H1 (cell line): ENCODE measurements around the gene YPEL2. TPM values are rescaled to one million over a fixed set of nuclear protein-coding genes. Genes with fewer than 3 reads are reported as not detected.

Source experiments
- CTCF ChIA-PET: fragments of 300-600 bp; sonication (Branson Sonifier 250); formaldehyde crosslinking; loops from one replicate; lab custom pipeline; 2021; ENCODE audit not compliant: partially characterized antibody; lab: Charles Lee
- POLR2A ChIA-PET: fragments of 300-600 bp; sonication (Branson Sonifier 250); formaldehyde crosslinking; loops from one replicate; lab custom pipeline; 2021; ENCODE audit warnings: inconsistent platforms; ENCODE audit not compliant: partially characterized antibody; lab: Charles Lee
- DNase-seq, 2 experiments: peaks; one replicate each; pipeline versions ENCODE4 v3.0.0 to v3.0.0-alpha.2; 2010 to 2022; ENCODE audit warnings: low spot score in 2 of 2, low read depth in 1 of 2, mixed read lengths in 1 of 2
- FAIRE-seq: peaks from 2 replicates; lab custom pipeline; 2011; peaks lifted over from hg19 to GRCh38; lab: Jason Lieb, UNC
- H2AFZ ChIP-seq: 2 replicates; pipeline ENCODE4 v1.8.1; 2012; ENCODE audit warnings: low read length, inconsistent platforms
- H2AK5ac ChIP-seq: 2 replicates; pipeline ENCODE4 v1.6.1; 2013; ENCODE audit warnings: low read depth, low read length
- H2BK120ac ChIP-seq: replicated peaks from 2 replicates; pipeline ENCODE3; 2013; ENCODE audit warnings: low read depth, low read length, inconsistent platforms
- H2BK12ac ChIP-seq: 2 replicates; pipeline ENCODE4 v1.6.1; 2013; ENCODE audit warnings: low read depth, low read length
- H2BK15ac ChIP-seq: 2 replicates; pipeline ENCODE4 v1.6.1; 2013; ENCODE audit warnings: low read length
- H2BK20ac ChIP-seq: 2 replicates; pipeline ENCODE4 v1.6.1; 2013; ENCODE audit warnings: low read length
- H2BK5ac ChIP-seq: 2 replicates; pipeline ENCODE4 v1.6.1; 2013; ENCODE audit warnings: low read depth, low read length
- H3K14ac ChIP-seq: 2 replicates; pipeline ENCODE4 v1.6.1; 2013; ENCODE audit warnings: inconsistent platforms; ENCODE audit not compliant: insufficient read length
- H3K18ac ChIP-seq: 2 replicates; pipeline ENCODE4 v1.6.1; 2013; ENCODE audit warnings: low read length; ENCODE audit errors: extremely low read depth
- H3K23ac ChIP-seq: 2 replicates; pipeline ENCODE4 v1.6.1; 2013; ENCODE audit warnings: inconsistent platforms; ENCODE audit not compliant: insufficient read length
- H3K23me2 ChIP-seq: 2 replicates; pipeline ENCODE4 v1.6.1; 2013; ENCODE audit warnings: low read depth, low read length
- H3K27ac ChIP-seq: 2 replicates; pipeline ENCODE4 v1.6.1; 2011; ENCODE audit warnings: low read depth, low read length, inconsistent platforms
- H3K27me3 ChIP-seq, 4 experiments: replicated peaks in 1 of 4; 1 replicate in 1 of 4; 2 replicates in 3 of 4; pipeline versions ENCODE4 v1.6.1 to v1.8.1; 2011 to 2013; ENCODE audit warnings: low read length in 3 of 4, mild to moderate bottlenecking in 3 of 4, inconsistent platforms in 2 of 4, mixed read lengths in 2 of 4, moderate library complexity in 1 of 4; ENCODE audit not compliant: control insufficient read depth in 3 of 4, insufficient read depth in 3 of 4; ENCODE audit errors: extremely low read depth in 1 of 4
- H3K36me3 ChIP-seq, 4 experiments: 2 replicates each; pipeline versions ENCODE4 v1.6.1 to v1.8.1; 2011 to 2013; ENCODE audit warnings: mild to moderate bottlenecking in 4 of 4, low read length in 3 of 4, moderate library complexity in 2 of 4, control low read depth in 1 of 4, inconsistent platforms in 1 of 4; ENCODE audit not compliant: insufficient read depth in 4 of 4, control insufficient read depth in 2 of 4
- H3K4ac ChIP-seq: replicated peaks from 2 replicates; pipeline ENCODE3; 2013; ENCODE audit warnings: low read length, low read depth, mixed read lengths, inconsistent platforms; ENCODE audit not compliant: insufficient read length
- H3K4me1 ChIP-seq, 4 experiments: replicated peaks in 1 of 4; 1 replicate in 1 of 4; 2 replicates in 3 of 4; pipeline versions ENCODE4 v1.6.1 to v1.8.1; 2011 to 2013; ENCODE audit warnings: low read length in 3 of 4, inconsistent platforms in 2 of 4, mixed read lengths in 1 of 4; ENCODE audit not compliant: insufficient read depth in 4 of 4, control insufficient read depth in 3 of 4
- H3K4me2 ChIP-seq, 2 experiments: 2 replicates each; pipeline versions ENCODE4 v1.6.1 to v1.8.1; 2011 to 2013; ENCODE audit warnings: low read depth in 2 of 2, low read length in 2 of 2, control low read depth in 1 of 2, inconsistent platforms in 1 of 2, mild to moderate bottlenecking in 1 of 2; ENCODE audit not compliant: insufficient read depth in 1 of 2
- H3K4me3 ChIP-seq, 4 experiments: fragments of 200-600, 300-600 bp in 1 of 4; sonication (generic), shearing (Covaris generic), sonication (Bioruptor Twin) in 1 of 4; 2 replicates each; pipeline versions ENCODE4 v1.5.1 to v1.8.1; 2011 to 2016; ENCODE audit warnings: low read length in 4 of 4, low read depth in 3 of 4, control low read depth in 2 of 4, inconsistent platforms in 2 of 4, mild to moderate bottlenecking in 2 of 4, mixed read lengths in 1 of 4, moderate library complexity in 1 of 4; ENCODE audit not compliant: insufficient read depth in 2 of 4; ENCODE audit errors: extremely low read depth in 1 of 4
- H3K56ac ChIP-seq: replicated peaks from 2 replicates; pipeline ENCODE3; 2013; ENCODE audit warnings: low read depth, mild to moderate bottlenecking, mixed read lengths, low read length, inconsistent platforms; ENCODE audit not compliant: insufficient read length
- H3K79me1 ChIP-seq: 2 replicates; pipeline ENCODE4 v1.6.1; 2013; ENCODE audit warnings: low read depth, low read length, control low read depth
- H3K79me2 ChIP-seq, 2 experiments: 2 replicates each; pipeline versions ENCODE4 v1.6.1 to v1.8.1; 2012 to 2013; ENCODE audit warnings: low read length in 2 of 2, mild to moderate bottlenecking in 2 of 2, inconsistent platforms in 1 of 2; ENCODE audit not compliant: insufficient read depth in 2 of 2, control insufficient read depth in 1 of 2
- H3K9ac ChIP-seq, 4 experiments: replicated peaks in 1 of 4; 1 replicate in 1 of 4; 2 replicates in 3 of 4; pipeline versions ENCODE4 v1.6.1 to v1.8.1; 2011 to 2013; ENCODE audit warnings: low read depth in 3 of 4, low read length in 3 of 4, control low read depth in 2 of 4, mild to moderate bottlenecking in 2 of 4, moderate library complexity in 2 of 4, inconsistent platforms in 1 of 4; ENCODE audit errors: extremely low read depth in 1 of 4
- H3K9me3 ChIP-seq, 2 experiments: 2 replicates each; pipeline versions ENCODE4 v1.6.1 to v1.8.1; 2012 to 2013; ENCODE audit warnings: mild to moderate bottlenecking in 2 of 2, moderate library complexity in 2 of 2, control low read depth in 1 of 2, inconsistent platforms in 1 of 2, low read depth in 1 of 2, low read length in 1 of 2, mixed read lengths in 1 of 2; ENCODE audit not compliant: insufficient read depth in 2 of 2
- H4K20me1 ChIP-seq, 2 experiments: replicated peaks in 1 of 2; 2 replicates each; pipeline versions ENCODE3 to v1.8.1; 2011 to 2013; ENCODE audit warnings: inconsistent platforms in 2 of 2, low read length in 2 of 2, mild to moderate bottlenecking in 1 of 2; ENCODE audit not compliant: insufficient read depth in 2 of 2, control insufficient read depth in 1 of 2
- H4K5ac ChIP-seq: 2 replicates; pipeline ENCODE4 v1.6.1; 2013; ENCODE audit warnings: low read length, low read depth, mixed read lengths, inconsistent platforms; ENCODE audit not compliant: insufficient read length
- H4K8ac ChIP-seq: 2 replicates; pipeline ENCODE4 v1.8.0; 2013; ENCODE audit warnings: mild to moderate bottlenecking, moderate library complexity, low read length, inconsistent platforms; ENCODE audit not compliant: insufficient read depth; ENCODE audit errors: extremely low read depth
- H4K91ac ChIP-seq: replicated peaks from 2 replicates; pipeline ENCODE3; 2013; ENCODE audit warnings: low read length, mixed read lengths, inconsistent platforms; ENCODE audit not compliant: insufficient read length
- ATF2 ChIP-seq: IDR thresholded peaks from 2 replicates; pipeline ENCODE4 v1.6.1; 2012; ENCODE audit warnings: low read length, inconsistent platforms
- E2F6 ChIP-seq: IDR thresholded peaks from 2 replicates; pipeline ENCODE4 v1.6.1; 2012; ENCODE audit warnings: inconsistent platforms
- FOSL1 ChIP-seq: IDR thresholded peaks from 2 replicates; pipeline ENCODE4 v1.6.1; 2011; ENCODE audit warnings: mild to moderate bottlenecking, low read depth, low read length, moderate library complexity; ENCODE audit not compliant: insufficient read depth
- GABPA ChIP-seq: IDR thresholded peaks from 2 replicates; pipeline ENCODE4 v1.6.1; 2011; ENCODE audit warnings: mild to moderate bottlenecking, low read length, moderate library complexity, borderline replicate concordance; ENCODE audit not compliant: insufficient read depth
- HDAC2 ChIP-seq, 2 experiments: fragments of 300-600 bp in 1 of 2; sonication (generic) in 1 of 2; IDR thresholded peaks; 2 replicates each; pipeline ENCODE4 v1.6.1; 2011 to 2012; ENCODE audit warnings: low read depth in 2 of 2, low read length in 2 of 2, mild to moderate bottlenecking in 2 of 2, moderate library complexity in 2 of 2, borderline replicate concordance in 1 of 2, inconsistent platforms in 1 of 2
- MAFK ChIP-seq: IDR thresholded peaks from 2 replicates; pipeline ENCODE4 v1.6.1; 2012; ENCODE audit warnings: low read depth, mild to moderate bottlenecking, improper control_type of control experiment, low read length
- POLR2A ChIP-seq, 2 experiments: IDR thresholded peaks; 1 replicate in 1 of 2; 2 replicates in 1 of 2; pipeline ENCODE4 v1.6.1; 2011; ENCODE audit warnings: low read depth in 2 of 2, low read length in 2 of 2, mild to moderate bottlenecking in 2 of 2; ENCODE audit errors: control extremely low read depth in 1 of 2
- SIRT6 ChIP-seq: IDR thresholded peaks from one replicate; pipeline ENCODE4 v1.7.1; 2012; ENCODE audit warnings: low read length, inconsistent platforms
- SRF ChIP-seq: IDR thresholded peaks from 2 replicates; pipeline ENCODE4 v1.6.1; 2011; ENCODE audit warnings: mild to moderate bottlenecking, low read depth, low read length, moderate library complexity
- TEAD4 ChIP-seq: IDR thresholded peaks from 2 replicates; pipeline ENCODE4 v1.6.1; 2012; ENCODE audit warnings: low read depth, low read length, inconsistent platforms, mixed read lengths
- WGBS, 2 experiments: shearing (Covaris generic) in 1 of 2; methylation state at CpG; one replicate each; pipeline versions ENCODE4 v1.1.6 to v1.1.7; 2013 to 2015; ENCODE audit warnings: low lambda C conversion rate in 2 of 2, mixed read lengths in 2 of 2, inconsistent platforms in 1 of 2, low coverage in 1 of 2, missing lambda C conversion rate in 1 of 2; ENCODE audit not compliant: insufficient replicate concordance in 2 of 2, insufficient coverage in 1 of 2, insufficient read length in 1 of 2; ENCODE audit errors: extremely low coverage in 1 of 2, missing lambda C conversion rate in 1 of 2; 5-methylcytosine and 5-hydroxymethylcytosine counted together
- polyA plus RNA-seq, 7 experiments: library from polyadenylated mRNA; depleted of rRNA in 3 of 7; stranded (reverse) in 5 of 7; unstranded in 2 of 7; fragments of >200 nt in 5 of 7; fragments of 200-250 nt in 2 of 7; gene quantifications; 1 replicate in 5 of 7; 2 replicates in 1 of 7; 4 replicates in 1 of 7; pipeline versions ENCODE4 v1.2.1 to v1.2.3, GENCODE V29; 2011 to 2013; ENCODE audit warnings: missing spikeins in 2 of 7, mixed read lengths in 2 of 7
- total RNA-seq: library from RNA; stranded (reverse); fragmentation: NEBNext Ultra II Directional; extraction: Animal tissue kit (Norgen Biotek cat#: 25700); gene quantifications from 2 replicates; pipeline ENCODE4 v1.2.1, GENCODE V29; 2021

YPEL2 gene
- total and polyA plus RNA-seq, 2 of the 8 experiments (the other 6 are each of a cell fraction or from before 2014, with no cell fraction given): 1.6 to 3.5 TPM

GRCh38 chr17:59381716-59382570, 50.5 kb downstream of the YPEL2 start:
- CTCF ChIA-PET: no interaction called here
- H3K27ac ChIP-seq: no peak overlapping the region
- H3K9me3 ChIP-seq: no peaks in the 10 kb centered on the region
- no peak for DNase-seq
- no peak overlapping the region for H2BK15ac ChIP-seq
- no peak overlapping the region for H2BK20ac ChIP-seq
- no peak overlapping the region for H2BK5ac ChIP-seq
- no peak overlapping the region for H3K14ac ChIP-seq
- H2AK5ac ChIP-seq: no peak overlapping the region
- H3K4me3 ChIP-seq: no peak overlapping the region
- H2BK120ac ChIP-seq: no peak overlapping the region
- H3K27me3 ChIP-seq: no peaks in the 10 kb centered on the region
- WGBS, 2 experiments: 90% methylated on average over 8 of the region's 8 CpGs; no CpG with 5 or more reads in 1 of the 2 experiments
- no peak overlapping the region for H2BK12ac ChIP-seq
- H3K36me3 ChIP-seq: no peaks in the 10 kb centered on the region
- H3K79me2 ChIP-seq: no peaks in the 10 kb centered on the region
- H2AFZ ChIP-seq: no peak overlapping the region
- peaks cover 0 to 1% (median 0%) of the 10 kb centered on the region in 4 experiments; a peak in 1 of 7 replicates for H3K4me1 ChIP-seq
- no peak overlapping the region; the same call in 1 of the 2 replicates for H4K8ac ChIP-seq
- no peaks in the 10 kb centered on the region for H3K23me2 ChIP-seq
- H3K4me2 ChIP-seq: no peak overlapping the region
- H3K56ac ChIP-seq: no peak overlapping the region
- H4K5ac ChIP-seq: no peak overlapping the region
- H4K20me1 ChIP-seq: no peaks in the 10 kb centered on the region
- H3K23ac ChIP-seq: no peak overlapping the region
- no peaks in the 10 kb centered on the region for H3K79me1 ChIP-seq
- no peak overlapping the region for H4K91ac ChIP-seq
- no peak overlapping the region for H3K18ac ChIP-seq
- FAIRE-seq: no peak
- POLR2A ChIA-PET: no interaction called here
- no peak overlapping the region for H3K4ac ChIP-seq
- no peak overlapping the region for H3K9ac ChIP-seq
- no peak for TF ChIP-seq SRF
- no peak for TF ChIP-seq POLR2A (IDR thresholded peaks at IDR 0.05; ENCODE audit: control extremely low read depth in 1 of 2, low read depth in 2 of 2, low read length in 2 of 2)
- no peak for TF ChIP-seq FOSL1
- no peak for TF ChIP-seq E2F6
- TF ChIP-seq HDAC2 (IDR thresholded peaks at IDR 0.05; ENCODE audit: borderline replicate concordance in 1 of 2, low read depth in 2 of 2, low read length in 2 of 2): no peak
- TF ChIP-seq SIRT6: no peak
- TF ChIP-seq MAFK: no peak
- no peak for TF ChIP-seq ATF2
- TF ChIP-seq TEAD4: no peak
- TF ChIP-seq GABPA: no peak
